HUDEP-2 (cell line): ENCODE data around the gene TEX44.

Experiments used
- DNase-seq, 76 experiments: peaks; one replicate each; lab custom pipeline; 2025; ENCODE audit not compliant: unreplicated experiment in 76 of 76; lab: John Stamatoyannopoulos, UW

TEX44 gene

GRCh38 chr2:231627384-231628120, 34.9 kb downstream of the TEX44 start:
- DNase-seq = no peak

DNA sequence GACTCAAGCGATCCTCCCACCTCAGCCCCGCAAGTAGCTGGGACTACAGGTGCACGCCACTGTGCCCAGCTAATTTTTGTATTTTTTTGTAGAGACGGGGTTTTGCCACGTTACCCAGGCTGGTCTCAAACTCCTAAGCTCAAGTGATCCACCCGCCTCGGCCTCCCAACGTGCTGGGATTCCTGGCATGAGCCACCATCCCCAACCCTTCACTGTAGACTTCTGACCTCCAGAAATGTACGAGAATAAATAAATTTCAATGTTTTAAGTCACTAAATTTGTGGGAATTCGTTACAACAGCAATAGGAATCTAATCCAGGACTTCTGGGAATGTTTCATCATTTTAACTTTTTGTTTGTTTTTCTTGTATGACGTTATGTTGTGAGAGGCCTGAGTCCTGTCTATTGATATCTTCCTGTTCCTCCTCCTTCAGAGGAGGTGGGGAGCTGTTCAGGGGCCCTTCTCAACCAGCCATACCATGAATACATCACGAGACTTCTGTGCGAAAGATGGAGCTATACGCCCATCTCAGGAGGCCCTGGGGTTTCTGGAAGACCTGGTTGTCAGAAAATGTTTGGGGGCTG, 40.0 kb downstream of the TEX44 start:
- no peak for DNase-seq

GRCh38 chr2:231633241-231633976, 40.7 kb downstream of the TEX44 start:
- no peak for DNase-seq

DNA sequence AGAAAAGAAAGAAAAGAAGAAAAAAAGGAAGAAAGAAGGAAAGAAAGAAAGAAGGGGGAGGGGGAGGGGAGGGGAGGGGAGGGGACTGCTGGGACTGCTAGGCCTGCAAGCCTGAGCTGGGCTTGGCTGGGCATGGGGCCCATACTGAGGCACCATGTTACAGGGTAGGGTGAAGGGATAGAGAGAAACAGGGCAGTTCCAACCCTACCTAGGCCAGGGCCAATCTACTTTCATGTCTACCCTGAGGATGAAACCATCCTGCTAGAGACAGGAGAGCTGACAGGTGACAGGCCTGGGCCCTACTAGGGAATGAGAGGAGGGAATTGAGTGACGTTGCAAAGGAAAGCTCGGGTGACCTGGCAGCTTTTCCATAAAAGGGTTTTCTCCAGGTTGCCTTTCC, 41.7 kb downstream of the TEX44 start:
- no peak for DNase-seq

- DNase-seq = no peak
Observed at GRCh38 chr2:231634951-231635875, 42.5 kb downstream of the TEX44 start.

GRCh38 chr2:231640241-231640640, 47.6 kb downstream of the TEX44 start:
- no peak for DNase-seq

- DNase-seq = peak in 13 of 76 experiments; percentile 5 to 31 (median 16)
Observed at GRCh38 chr2:231640641-231641111, 48.0 kb downstream of the TEX44 start.

GRCh38 chr2:231642631-231643494, 50.2 kb downstream of the TEX44 start:
- DNase-seq = peak in 49 of 76 experiments; percentile 6 to 69 (median 38)

DNA sequence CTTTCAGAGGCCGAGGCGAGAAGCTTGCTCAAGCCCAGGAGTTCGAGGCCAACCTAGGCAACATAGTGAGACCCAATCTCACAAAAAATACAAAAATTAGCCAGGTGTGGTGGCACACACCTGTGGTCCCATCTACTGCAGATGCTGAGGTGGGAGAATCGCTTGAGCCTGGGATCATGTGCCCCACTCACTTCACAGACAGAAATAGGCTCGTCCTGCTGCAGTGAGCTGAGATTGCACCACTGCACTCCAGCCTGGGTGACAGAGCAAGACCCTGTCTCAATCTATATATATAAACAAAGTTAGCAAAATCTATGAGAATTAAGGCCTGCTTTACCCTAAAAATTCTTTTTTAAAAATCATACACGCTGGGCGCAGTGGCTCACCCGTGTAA, 50.8 kb downstream of the TEX44 start:
- no peak for DNase-seq
